ENCODE data around the gene ODF2L.
"Not testable (repeated sequence)": the region's sequence is repeated elsewhere in the genome, so short reads cannot be mapped to it uniquely, and the experiment has no call there.

Gene ODF2L

DNA sequence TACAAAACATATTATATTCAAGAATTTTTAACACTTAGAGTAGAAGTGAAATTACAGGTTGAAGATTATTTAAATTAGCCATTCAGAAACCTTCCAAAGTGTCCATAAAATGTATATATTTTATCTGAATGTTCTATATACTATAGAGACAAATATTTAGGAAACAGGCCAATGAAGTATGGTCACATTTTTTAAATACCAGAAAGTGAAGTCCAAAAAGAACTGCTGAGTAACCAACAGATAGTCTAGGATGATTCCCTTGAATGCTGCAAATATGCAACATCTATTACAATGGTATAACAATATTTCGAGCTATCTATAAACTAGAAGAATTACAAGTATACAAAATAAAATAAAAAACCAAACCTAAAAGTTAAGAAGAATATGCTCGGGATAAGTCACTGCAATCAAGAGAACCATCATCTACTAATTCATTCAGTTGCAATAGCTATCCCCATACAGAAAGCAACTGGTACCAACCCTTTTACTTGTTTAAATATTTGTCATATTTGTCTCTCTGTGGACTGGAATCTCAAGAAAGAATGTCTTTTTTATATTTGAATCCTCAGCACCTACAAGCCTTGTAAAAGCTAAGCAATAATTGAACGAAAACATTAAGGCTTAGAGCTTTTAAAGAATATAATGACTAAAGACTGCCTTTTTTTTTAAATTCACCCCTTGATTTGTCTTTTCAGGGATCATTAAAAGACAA lies 8.1 kb downstream of the ODF2L start:
- DNase-seq (ENCODE audit: low read depth): no peak

GRCh38 chr1:86382878-86383277 lies 13.2 kb downstream of the ODF2L start:
- no peak for DNase-seq (ENCODE audit: low read depth)

DNA sequence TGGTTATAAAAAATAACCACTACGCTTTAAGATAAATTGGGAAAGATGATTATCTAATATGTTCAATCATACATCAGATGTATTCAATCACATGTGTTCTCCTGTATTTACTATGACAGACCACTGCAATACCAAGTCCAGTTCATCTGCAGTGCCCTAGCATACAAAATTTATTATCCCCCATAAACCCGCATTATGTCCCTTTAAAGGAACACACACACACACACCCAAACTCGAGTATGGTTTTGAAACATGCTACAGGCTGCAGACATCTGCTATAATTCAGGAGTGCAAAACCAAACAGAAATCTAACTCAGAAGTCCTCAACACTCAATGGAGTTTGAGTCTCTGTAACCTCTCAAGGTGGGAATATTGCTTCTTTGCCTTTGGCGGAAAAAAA lies 14.9 kb downstream of the ODF2L start:
- no peak for DNase-seq (ENCODE audit: low read depth)

DNA sequence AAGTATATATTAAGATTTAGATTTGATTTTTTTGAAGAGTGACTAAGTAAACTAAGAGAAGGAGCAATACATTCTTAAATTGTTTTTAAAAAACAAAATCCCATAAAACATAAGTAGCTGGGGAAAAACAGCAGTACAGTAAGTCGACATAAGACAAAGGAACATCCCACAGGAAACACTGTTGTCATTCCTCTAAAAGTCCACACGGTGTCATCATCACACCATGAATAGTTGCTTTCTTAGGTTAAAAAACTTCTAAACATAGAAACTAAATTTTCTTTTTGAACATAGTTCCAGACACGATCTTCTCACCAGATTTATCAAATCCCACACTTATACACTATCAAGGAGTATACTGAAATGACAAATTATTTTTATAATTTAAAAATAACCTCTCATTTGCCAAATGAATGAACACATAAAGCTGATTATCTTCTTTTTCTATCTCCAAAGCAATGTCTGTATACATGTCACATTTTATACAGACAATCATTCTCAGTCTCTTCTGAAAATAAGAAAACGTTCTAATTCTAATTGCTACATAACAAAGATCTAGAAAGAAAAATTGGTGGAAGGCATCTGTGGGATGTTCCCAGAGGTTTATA lies 15.8 kb downstream of the ODF2L start:
- DNase-seq (ENCODE audit: low read depth): peak; percentile 53

GRCh38 chr1:86378813-86379212 lies 17.3 kb downstream of the ODF2L start:
- no peak for DNase-seq (ENCODE audit: low read depth)

DNA sequence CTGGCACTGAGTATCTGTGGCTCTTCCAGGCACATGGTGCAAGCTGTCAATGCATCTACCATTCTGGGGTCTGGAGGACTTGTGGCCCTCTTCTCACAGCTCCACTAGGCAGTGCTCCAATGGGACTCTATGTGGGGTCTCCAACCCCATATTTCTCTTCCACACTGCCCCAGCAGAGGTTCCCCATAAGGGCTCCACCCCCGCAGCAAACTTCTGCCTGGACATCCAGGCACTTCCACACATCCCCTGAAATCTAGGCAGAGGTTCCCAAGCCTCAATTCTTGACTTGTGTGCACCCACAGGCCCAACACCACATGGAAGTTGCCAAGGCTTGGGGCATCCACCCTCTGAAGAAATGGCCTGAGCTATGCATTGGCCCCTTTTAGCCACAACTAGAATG lies 18.8 kb downstream of the ODF2L start:
- DNase-seq (ENCODE audit: low read depth): no peak

DNA sequence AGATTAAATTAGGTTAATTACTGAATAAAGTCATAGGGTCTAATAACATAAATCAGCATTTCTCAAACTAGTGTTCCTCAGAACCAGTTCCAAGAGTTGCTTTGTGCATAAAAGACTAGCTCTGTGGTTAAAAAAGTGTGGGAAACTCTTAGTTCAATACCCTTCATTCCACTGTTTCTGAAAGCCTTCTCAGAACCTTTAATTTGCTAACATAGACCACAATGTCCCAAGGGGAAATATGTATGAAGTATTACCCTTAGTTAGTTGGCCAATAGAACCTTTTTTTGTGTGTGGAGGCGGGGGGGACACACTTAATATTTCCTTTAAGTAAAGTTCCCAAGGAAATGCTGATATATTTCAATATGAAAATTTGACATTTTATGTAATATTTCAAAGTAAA lies 20.4 kb downstream of the ODF2L start:
- DNase-seq (ENCODE audit: low read depth): no peak

DNA sequence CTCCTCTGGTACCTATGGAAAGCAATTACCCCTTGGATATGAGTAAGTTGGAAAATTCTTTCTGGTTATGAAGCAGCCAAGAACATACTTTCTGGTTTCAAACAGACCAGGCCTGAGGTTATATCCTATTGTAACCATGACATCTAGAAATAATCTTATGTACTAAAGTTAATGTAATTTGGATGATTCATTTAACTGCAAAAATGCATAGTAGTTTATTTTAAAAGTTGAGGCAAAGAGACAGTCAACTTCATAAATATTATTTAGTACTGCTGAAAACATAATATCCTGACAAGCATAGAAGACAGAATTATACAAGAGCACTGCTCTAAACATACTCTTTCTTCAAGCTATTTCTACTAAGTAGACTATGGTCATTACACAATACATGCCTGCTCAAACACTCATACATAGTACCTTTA lies 25.5 kb downstream of the ODF2L start:
- DNase-seq (ENCODE audit: low read depth): no peak

DNA sequence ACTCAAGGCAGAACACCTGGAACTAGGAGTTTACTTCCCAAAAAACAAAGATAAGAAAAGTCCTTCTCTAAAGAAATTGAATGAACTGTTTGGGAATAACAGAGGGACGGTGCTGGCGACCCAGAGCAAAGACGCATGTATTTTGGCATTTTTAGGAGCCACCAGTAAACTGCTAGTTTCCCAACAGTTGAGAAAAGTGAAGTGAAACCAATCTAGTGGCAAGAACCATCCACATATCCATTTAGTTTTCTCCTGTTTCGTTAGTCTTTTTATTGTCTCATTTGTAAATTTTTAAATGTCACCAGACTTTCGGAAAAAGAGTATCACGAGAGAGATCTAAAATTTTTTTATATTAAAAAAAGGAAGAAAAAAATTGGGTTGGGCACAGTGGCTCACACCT lies 30.2 kb downstream of the ODF2L start:
- DNase-seq (ENCODE audit: low read depth): no peak

GRCh38 chr1:86362807-86363206 lies 33.3 kb downstream of the ODF2L start:
- no peak for DNase-seq (ENCODE audit: low read depth)

DNA sequence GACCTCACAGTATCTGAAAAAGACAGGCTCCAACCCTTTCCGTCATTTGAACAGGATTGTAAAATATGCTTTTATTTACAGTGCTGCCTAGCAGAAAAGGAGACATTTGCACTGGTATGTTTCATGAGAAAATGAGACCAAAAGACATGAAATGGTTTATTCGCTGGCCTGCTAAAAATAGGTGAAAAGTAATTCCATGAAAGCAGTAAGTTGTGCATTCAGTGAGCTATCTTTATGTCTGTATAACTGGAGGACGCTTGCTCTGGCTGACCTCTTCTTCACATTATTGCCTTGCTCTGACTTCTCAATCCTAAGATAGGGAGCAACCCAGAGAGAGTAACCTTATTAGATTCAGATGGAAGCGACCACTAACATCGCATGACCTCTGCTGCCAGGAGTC lies 38.3 kb downstream of the ODF2L start:
- no peak for DNase-seq (ENCODE audit: low read depth)

DNA sequence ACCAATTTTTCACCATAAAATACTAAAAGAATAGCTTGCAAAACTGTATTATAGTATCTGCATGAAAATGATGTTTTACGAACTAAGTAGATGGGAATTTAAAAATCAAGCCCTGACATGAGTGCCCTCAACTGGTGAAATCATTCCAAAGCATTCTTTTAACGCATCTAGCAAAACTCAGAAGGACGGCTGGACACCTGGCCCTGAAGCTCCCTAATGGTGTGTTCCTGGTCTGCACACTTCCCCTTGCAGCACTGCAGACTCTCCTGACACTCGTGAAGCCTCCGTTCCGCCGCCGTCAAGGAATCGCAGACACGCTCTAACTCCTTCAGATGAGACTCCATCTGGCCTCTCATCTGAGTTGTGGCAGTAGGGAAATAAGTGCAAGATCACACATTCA lies 39.9 kb downstream of the ODF2L start:
- DNase-seq (ENCODE audit: low read depth): no peak

GRCh38 chr1:86352086-86352485 lies 44.0 kb downstream of the ODF2L start:
- DNase-seq (ENCODE audit: low read depth): peak; percentile 8

- DNase-seq (ENCODE audit: low read depth): not testable (repeated sequence)
Measured at GRCh38 chr1:86350230-86350629, 45.9 kb downstream of the ODF2L start.

DNA sequence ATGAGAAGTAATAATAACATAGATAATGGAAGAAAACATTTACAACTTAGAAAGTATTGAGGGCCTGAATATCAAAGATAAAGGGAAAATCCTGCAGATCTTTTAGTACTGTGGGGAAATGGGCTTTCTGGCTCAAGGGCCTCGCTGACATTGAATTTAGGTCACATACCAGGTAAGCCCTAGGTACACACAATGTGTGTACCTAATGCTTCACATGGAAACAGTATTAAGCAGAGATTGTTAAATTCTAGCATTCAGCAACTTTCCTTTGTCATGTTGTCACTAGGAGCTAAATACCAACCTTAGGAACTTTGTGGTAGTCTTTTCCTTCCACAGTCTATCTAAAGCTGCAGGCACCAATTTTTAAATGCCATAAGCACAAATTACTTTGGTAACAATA lies 49.7 kb downstream of the ODF2L start:
- no peak for DNase-seq (ENCODE audit: low read depth)

- no peak for DNase-seq (ENCODE audit: low read depth)
Measured at GRCh38 chr1:86345042-86345441, 51.1 kb downstream of the ODF2L start.

- no peak for DNase-seq (ENCODE audit: low read depth)
Measured at GRCh38 chr1:86339906-86340305, 56.2 kb downstream of the ODF2L start.

GRCh38 chr1:86339014-86339812 lies 56.9 kb downstream of the ODF2L start:
- no peak for DNase-seq (ENCODE audit: low read depth)

DNA sequence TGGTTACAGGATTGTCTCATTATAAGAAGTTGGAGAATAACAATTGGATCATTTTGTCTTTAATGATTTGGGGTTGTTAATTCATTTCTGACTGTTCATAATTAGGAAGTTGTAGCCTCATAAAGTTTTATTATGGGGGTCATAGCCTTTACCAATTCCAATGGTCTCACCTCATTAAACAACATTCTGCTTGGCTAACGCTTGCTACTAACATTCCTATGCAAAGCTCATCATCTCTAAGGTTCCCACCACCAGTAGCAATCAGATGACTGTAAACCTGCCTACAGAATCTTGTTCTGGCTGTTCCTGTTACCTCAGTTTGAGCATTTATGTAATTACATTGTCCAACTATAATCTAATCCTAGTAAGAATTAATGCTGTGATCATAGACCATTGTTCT lies 60.2 kb downstream of the ODF2L start:
- no peak for DNase-seq (ENCODE audit: low read depth)

DNA sequence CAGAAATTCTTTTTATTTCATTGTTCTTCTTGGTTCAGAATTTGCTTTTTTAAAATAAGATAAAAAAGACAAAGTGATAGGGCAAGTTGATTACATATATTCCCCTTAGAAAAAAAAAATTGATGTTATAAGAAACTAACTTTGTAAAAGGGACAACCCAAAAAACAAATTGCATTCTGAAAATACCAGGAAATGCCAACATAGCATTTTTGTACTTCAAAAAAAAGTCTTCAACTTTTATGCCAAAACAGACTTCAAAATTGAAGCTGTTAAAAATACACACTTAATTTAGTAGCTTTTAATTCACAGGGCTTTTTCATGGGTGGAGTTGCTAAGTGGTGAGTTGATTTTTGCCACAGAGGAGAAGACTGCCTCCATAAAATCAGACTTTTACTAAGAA lies 70.9 kb downstream of the ODF2L start:
- no peak for DNase-seq (ENCODE audit: low read depth)

DNA sequence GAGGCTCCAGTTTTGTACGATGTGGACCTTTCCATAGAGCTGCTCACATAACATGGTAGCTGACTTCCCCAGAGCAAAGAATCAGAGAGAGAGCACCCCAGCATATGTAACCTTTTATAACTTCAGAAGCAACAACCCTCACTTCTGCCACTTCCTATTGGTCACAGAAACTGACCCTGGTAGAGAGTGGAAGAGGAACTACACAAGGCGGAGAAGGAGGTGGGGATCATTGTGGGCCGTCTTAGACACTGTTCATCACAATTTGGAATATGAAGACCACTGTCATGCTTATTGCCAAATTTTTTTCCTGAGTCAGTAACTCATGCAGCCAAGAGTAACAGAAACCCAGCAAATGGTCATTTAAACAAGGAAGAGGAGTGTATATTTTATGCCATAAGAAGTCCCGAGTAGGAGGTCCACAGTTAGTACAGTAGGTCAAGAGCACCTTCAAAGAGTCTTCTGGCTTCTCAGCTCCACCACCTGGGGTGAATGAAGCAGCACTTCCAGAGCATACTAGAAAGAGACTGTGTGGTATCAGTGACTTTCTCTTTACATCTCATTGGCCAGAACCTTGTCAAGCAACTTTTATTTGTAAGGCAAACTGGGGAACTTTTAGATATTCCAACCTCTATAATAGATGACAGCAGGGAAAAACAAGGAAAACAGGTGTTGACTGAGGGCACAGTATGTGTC lies 71.8 kb downstream of the ODF2L start:
- no peak for DNase-seq (ENCODE audit: low read depth)

GRCh38 chr1:86322241-86322640 lies 73.9 kb downstream of the ODF2L start:
- DNase-seq (ENCODE audit: low read depth): no peak

- no peak for DNase-seq (ENCODE audit: low read depth)
Measured at GRCh38 chr1:86318436-86318835, 77.7 kb downstream of the ODF2L start.
